B cell (primary cell): ENCODE results near the gene AKT3.

ENCODE experiments used
- CTCF ChIP-seq: fragments of 200-600 bp; IDR thresholded peaks from one replicate; pipeline ENCODE4 v1.8.0; 2022; ENCODE audit warnings: antibody characterized with exemption, mild to moderate bottlenecking
- EZH2 ChIP-seq: IDR thresholded peaks from 2 replicates; pipeline ENCODE4 v1.6.1; 2012; ENCODE audit warnings: borderline replicate concordance, low read depth, mild to moderate bottlenecking, moderate library complexity, low read length; ENCODE audit not compliant: insufficient read depth, poor library complexity, severe bottlenecking

DNA sequence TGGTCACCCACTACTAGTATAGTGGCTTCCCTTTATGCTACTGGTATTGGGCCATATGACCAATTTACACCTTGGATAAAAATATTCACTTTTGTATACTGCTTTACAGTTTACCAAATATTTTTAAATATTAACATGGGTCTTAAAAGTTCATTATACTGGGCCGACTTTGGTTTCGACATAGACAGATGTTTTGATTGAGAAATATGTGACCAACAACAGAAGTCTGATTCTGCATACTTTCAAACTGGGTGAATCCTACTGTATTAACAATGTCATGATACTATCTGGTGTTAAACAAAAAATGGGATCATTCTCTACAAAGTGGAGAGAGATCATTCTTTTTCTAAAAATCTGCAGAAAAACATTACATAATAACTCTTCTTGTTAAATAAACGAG lies 134.8 kb downstream of the AKT3 start:
- no peak for TF ChIP-seq CTCF
- TF ChIP-seq EZH2, result no peak
